Liver (tissue), 3 donors: ENCODE results near the gene OR9A4.

Source experiments
- CTCF ChIP-seq: fragments of 150-350 bp; IDR thresholded peaks from 2 replicates; pipeline ENCODE4 v1.5.1; 2017; ENCODE audit warnings: improper control_type of control experiment, low read depth, low read length; ENCODE audit not compliant: missing input control
- GABPA ChIP-seq, 2 donors: IDR thresholded peaks in 1 of 2; conservative IDR thresholded peaks in 1 of 2; 2 replicates each; pipeline ENCODE4 v1.6.1; 2016; ENCODE audit warnings: antibody characterized with exemption in 2 of 2, mild to moderate bottlenecking in 1 of 2, moderate library complexity in 1 of 2
- JUND ChIP-seq, 2 donors: IDR thresholded peaks; 2 replicates each; pipeline ENCODE4 v1.6.1; 2016; ENCODE audit warnings: antibody characterized with exemption in 2 of 2
- NR2F2 ChIP-seq: IDR thresholded peaks from 2 replicates; pipeline ENCODE4 v1.6.1; 2016; ENCODE audit warnings: antibody characterized with exemption
- REST ChIP-seq: IDR thresholded peaks from 2 replicates; pipeline ENCODE4 v1.6.1; 2016; ENCODE audit warnings: antibody characterized with exemption, mild to moderate bottlenecking
- RXRA ChIP-seq, 2 donors: IDR thresholded peaks; 2 replicates each; pipeline ENCODE4 v1.6.1; 2017 to 2018; ENCODE audit warnings: antibody characterized with exemption in 2 of 2, mild to moderate bottlenecking in 1 of 2
- SP1 ChIP-seq: IDR thresholded peaks from 2 replicates; pipeline ENCODE4 v1.6.1; 2018; ENCODE audit warnings: antibody characterized with exemption, mild to moderate bottlenecking
- TAF1 ChIP-seq: conservative IDR thresholded peaks from 2 replicates; pipeline ENCODE4 v1.6.1; 2016; ENCODE audit warnings: antibody characterized with exemption, mild to moderate bottlenecking
- donor health status: healthy.
- donor health status: healthy.

DNA sequence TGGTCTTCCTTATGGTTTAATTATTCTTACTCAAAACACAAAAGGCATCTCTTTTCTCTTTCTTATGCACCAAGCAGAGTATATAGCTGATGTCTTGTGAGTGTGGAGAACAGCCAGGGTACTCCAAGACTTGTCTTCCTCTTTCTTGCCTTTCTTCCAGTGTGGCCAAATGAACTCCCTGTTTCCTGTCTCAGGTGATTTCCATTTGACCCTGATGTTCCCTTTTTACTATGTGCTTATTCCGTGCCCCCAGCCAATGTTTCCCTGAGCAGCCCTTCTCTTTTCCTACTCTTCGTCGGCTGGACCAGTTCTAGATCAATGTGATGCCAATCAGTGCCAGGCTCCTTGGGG is 12.6 kb downstream of the OR9A4 start:
- no peak for TF ChIP-seq CTCF
- TF ChIP-seq SP1, result no peak
- TF ChIP-seq TAF1, result no peak
- no peak for TF ChIP-seq REST
- TF ChIP-seq GABPA (IDR thresholded peaks at IDR 0.05 in 1 of 2, conservative IDR thresholded peaks at IDR 0.05 in 1 of 2), result no peak
- no peak for TF ChIP-seq NR2F2
- TF ChIP-seq JUND (IDR thresholded peaks at IDR 0.05), result no peak
- TF ChIP-seq RXRA (IDR thresholded peaks at IDR 0.05), result no peak
